OCI-LY7 (cell line): ENCODE data around the gene S100A6. TPM values are rescaled to one million over a fixed set of nuclear protein-coding genes. Genes with fewer than 3 reads are reported as not detected.

Source experiments
- BruUV-seq: library from RNA; stranded (reverse); fragments of 400-500 nt; replicated peaks from 2 replicates; lab custom pipeline; 2021; lab: Mats Ljungman, UMichigan
- CTCF ChIA-PET: fragments of 300-600 bp; sonication (Branson Sonifier 250); formaldehyde crosslinking; loops from one replicate; lab custom pipeline; 2022; ENCODE audit warnings: antibody characterized with exemption; ENCODE audit not compliant: unreplicated experiment; lab: Charles Lee
- POLR2A ChIA-PET: fragments of 300-600 bp; sonication (Branson Sonifier 250); formaldehyde crosslinking; loops from one replicate; lab custom pipeline; 2022; ENCODE audit warnings: antibody characterized with exemption; lab: Charles Lee
- DNase-seq: peaks from one replicate; pipeline ENCODE4 v3.0.0-alpha.2; 2015; ENCODE audit warnings: low spot score
- H2AFZ ChIP-seq: fragments of 200-600 bp; sonication (generic), shearing (Covaris generic); 2 replicates; pipeline ENCODE4 v1.6.1; 2014; ENCODE audit warnings: mild to moderate bottlenecking, antibody characterized with exemption, low read length, moderate library complexity
- H3K27ac ChIP-seq: fragments of 200-600 bp; sonication (generic); 2 replicates; pipeline ENCODE4 v1.5.1; 2014; ENCODE audit warnings: mixed run types, low read depth, mild to moderate bottlenecking, moderate library complexity, low read length, inconsistent platforms; ENCODE audit not compliant: poor library complexity, severe bottlenecking
- H3K36me3 ChIP-seq: fragments of 200-600 bp; sonication (generic); 2 replicates; pipeline ENCODE4 v1.6.1; 2014; ENCODE audit warnings: mild to moderate bottlenecking, antibody characterized with exemption, low read length, moderate library complexity, mixed read lengths; ENCODE audit not compliant: insufficient read depth
- H3K4me1 ChIP-seq: fragments of 200-600 bp; sonication (generic); 2 replicates; pipeline ENCODE4 v1.5.1; 2014; ENCODE audit warnings: mild to moderate bottlenecking, low read length; ENCODE audit not compliant: insufficient read depth, poor library complexity, severe bottlenecking
- H3K4me2 ChIP-seq: fragments of 200-600 bp; sonication (generic); 2 replicates; pipeline ENCODE4 v1.6.1; 2014; ENCODE audit warnings: mild to moderate bottlenecking, low read length
- H3K4me3 ChIP-seq: fragments of 200-600 bp; sonication (generic); 2 replicates; pipeline ENCODE4 v1.5.1; 2014; ENCODE audit warnings: mild to moderate bottlenecking, low read depth, low read length; ENCODE audit not compliant: poor library complexity, severe bottlenecking
- H3K79me2 ChIP-seq: fragments of 200-600 bp; sonication (generic); 2 replicates; pipeline ENCODE4 v1.6.1; 2016; ENCODE audit warnings: low read depth, mild to moderate bottlenecking, low read length, moderate library complexity, mixed read lengths; ENCODE audit not compliant: insufficient read depth
- H3K9me2 ChIP-seq: fragments of 200-600 bp; sonication (generic); 2 replicates; pipeline ENCODE4 v1.6.1; 2016; ENCODE audit warnings: mild to moderate bottlenecking, low read length, mixed read lengths; ENCODE audit not compliant: insufficient read depth
- H3K9me3 ChIP-seq: fragments of 200-600 bp; sonication (generic); 2 replicates; pipeline ENCODE4 v1.6.1; 2014; ENCODE audit warnings: mild to moderate bottlenecking, mixed run types, low read length, mixed read lengths
- H4K20me1 ChIP-seq: fragments of 200-600 bp; sonication (generic); 2 replicates; pipeline ENCODE4 v1.6.1; 2014; ENCODE audit warnings: mild to moderate bottlenecking, antibody characterized with exemption, low read length, moderate library complexity, mixed read lengths; ENCODE audit not compliant: insufficient read depth
- CTCF ChIP-seq: fragments of 200-600 bp; sonication (generic); conservative IDR thresholded peaks from 2 replicates; pipeline ENCODE4 v1.5.1; 2014; ENCODE audit warnings: mild to moderate bottlenecking, antibody characterized with exemption, low read length, moderate library complexity, mixed read lengths
- EZH2phosphoT487 ChIP-seq: fragments of 200-600 bp; sonication (generic); IDR thresholded peaks from 2 replicates; pipeline ENCODE4 v1.6.1; 2018; ENCODE audit warnings: low read depth, borderline replicate concordance, mild to moderate bottlenecking, mixed run types, antibody characterized with exemption, low read length, moderate library complexity, mixed read lengths
- intact Hi-C: fragments of 100-400 bp; cut with micrococcal nuclease; formaldehyde crosslinking; loops from one replicate; pipeline ENCODE4 v1.10.0; 2022; ENCODE audit not compliant: unreplicated experiment
- total RNA-seq, 2 experiments: library from RNA; depleted of rRNA in 1 of 2; stranded (reverse); fragments of >200 nt in 1 of 2; shearing (Covaris generic) in 1 of 2; gene quantifications; 2 replicates each; pipeline ENCODE4 v1.2.3, GENCODE V29; 2014 to 2022

The S100A6 gene
- total RNA-seq, 2 experiments from 2014 or later: not detected

DNA sequence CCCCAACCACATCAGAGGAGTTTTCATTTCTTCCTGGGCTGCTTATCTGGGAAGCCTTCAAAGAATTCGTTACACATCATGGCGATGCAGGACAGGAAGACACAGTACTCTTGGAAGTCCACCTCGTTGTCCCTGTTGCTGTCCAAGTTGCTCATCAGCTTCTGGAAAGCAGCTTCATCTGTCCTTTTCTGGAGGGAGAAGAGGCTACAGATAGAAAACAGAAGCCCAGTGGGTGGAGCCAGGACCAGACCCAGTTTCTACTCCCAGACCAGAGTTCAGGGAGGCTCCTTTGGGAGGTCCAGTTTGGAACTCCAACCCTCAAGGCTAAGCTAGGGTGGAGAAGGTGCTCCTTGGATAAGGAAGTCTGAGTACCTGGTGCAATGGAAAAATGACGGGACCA, 7.9 kb upstream of the S100A6 start:
- ChIA-PET POLR2A (no interaction called here), CTCF (no interaction called here)
- Histone ChIP-seq H4K20me1 (no peaks in the 10 kb centered on the region), H2AFZ (no peak overlapping the region), H3K36me3 (no peaks in the 10 kb centered on the region), H3K9me2 (no peaks in the 10 kb centered on the region), H3K4me3 (no peak overlapping the region), H3K4me1 (peaks cover 16% of the 10 kb centered on the region), H3K9me3 (no peaks in the 10 kb centered on the region), H3K27ac (no peak overlapping the region), H3K79me2 (no peaks in the 10 kb centered on the region), H3K4me2 (no peak overlapping the region)
- no TSS peak for BruUV-seq
- TF ChIP-seq EZH2phosphoT487: no peak
- no peak for TF ChIP-seq CTCF
- intact Hi-C loops: no loop called here
- DNase-seq: no peak

- Histone ChIP-seq H4K20me1 (no peaks in the 10 kb centered on the region), H3K9me2 (no peaks in the 10 kb centered on the region), H3K27ac (no peak overlapping the region), H3K36me3 (no peaks in the 10 kb centered on the region), H3K4me3 (no peak overlapping the region), H3K4me1 (peaks cover 16% of the 10 kb centered on the region), H3K79me2 (no peaks in the 10 kb centered on the region), H2AFZ (no peak overlapping the region), H3K9me3 (no peaks in the 10 kb centered on the region), H3K4me2 (no peak overlapping the region)
- ChIA-PET CTCF (no interaction called here), POLR2A (no interaction called here)
- DNase-seq: no peak
- no TSS peak for BruUV-seq
- TF ChIP-seq CTCF (no peak), EZH2phosphoT487 (no peak)
- intact Hi-C loops: no loop called here
These were observed 7.3 kb upstream of the S100A6 start for GRCh38 chr1:153542956-153543711.
